B cell (primary cell): ENCODE data around the gene TMEM52. TPM values are rescaled to one million over a fixed set of nuclear protein-coding genes. Genes with fewer than 3 reads are reported as not detected.

Source experiments
- ATAC-seq: fragments of 200-7000 bp; cut with Tn5 transposase; one replicate; pipeline ENCODE4 v1.10.0; 2021; ENCODE audit warnings: low read depth, mild to moderate bottlenecking, moderate number of reproducible peaks, moderate library complexity
- CTCF ChIA-PET: fragments of 350-600 bp; sonication (Branson Sonifier 250); formaldehyde crosslinking; loops from one replicate; lab custom pipeline; 2021; ENCODE audit warnings: antibody characterized with exemption, inconsistent platforms; lab: Charles Lee
- POLR2A ChIA-PET: fragments of 350-600 bp; sonication (Branson Sonifier 250); formaldehyde crosslinking; loops from one replicate; lab custom pipeline; 2021; ENCODE audit warnings: antibody characterized with exemption; lab: Charles Lee
- DNase-seq: peaks from one replicate; pipeline ENCODE4 v3.0.0; 2013
- H2AFZ ChIP-seq: 2 replicates; pipeline ENCODE4 v1.6.1; 2012; ENCODE audit warnings: mild to moderate bottlenecking, low read depth, low read length; ENCODE audit not compliant: insufficient read depth, poor library complexity, severe bottlenecking
- H3K27ac ChIP-seq, 2 donors: 1 replicate in 1 of 2; 2 replicates in 1 of 2; pipeline ENCODE4 v1.5.1; 2012 to 2013; ENCODE audit warnings: low read length in 2 of 2, mild to moderate bottlenecking in 2 of 2, moderate library complexity in 1 of 2
- H3K27me3 ChIP-seq, 4 experiments: fragments of 200-600 bp in 1 of 4; sonication (generic) in 1 of 4; replicated peaks in 1 of 4; 1 replicate in 2 of 4; 2 replicates in 2 of 4; pipeline versions ENCODE4 v1.6.1 to v1.7.0; 2013 to 2016; ENCODE audit warnings: low read length in 3 of 4, mild to moderate bottlenecking in 2 of 4, mixed read lengths in 1 of 4, moderate library complexity in 1 of 4; ENCODE audit not compliant: insufficient read depth in 4 of 4, control insufficient read depth in 3 of 4; ENCODE audit errors: control extremely low read depth in 1 of 4
- H3K36me3 ChIP-seq, 2 experiments: replicated peaks in 1 of 2; 1 replicate in 1 of 2; 2 replicates in 1 of 2; pipeline versions ENCODE4 v1.6.1 to v1.7.1; 2013; ENCODE audit warnings: low read length in 1 of 2; ENCODE audit not compliant: insufficient read depth in 2 of 2, control insufficient read depth in 1 of 2; ENCODE audit errors: control extremely low read depth in 1 of 2, extremely low read depth in 1 of 2
- H3K4me1 ChIP-seq, 2 donors: fragments of 200-600 bp in 1 of 2; sonication (generic) in 1 of 2; 1 replicate in 1 of 2; 2 replicates in 1 of 2; pipeline versions ENCODE4 v1.5.1 to v1.6.1; 2013 to 2017; ENCODE audit warnings: low read length in 2 of 2; ENCODE audit not compliant: control insufficient read depth in 2 of 2, insufficient read depth in 2 of 2
- H3K4me2 ChIP-seq: replicated peaks from 2 replicates; pipeline ENCODE3; 2012; ENCODE audit warnings: mild to moderate bottlenecking, low read depth, low read length; ENCODE audit not compliant: poor library complexity, severe bottlenecking
- H3K4me3 ChIP-seq, 5 experiments: fragments of 200-600 bp in 1 of 5; sonication (generic) in 1 of 5; 1 replicate in 3 of 5; 2 replicates in 2 of 5; pipeline versions ENCODE4 v1.5.1 to v1.7.0; 2011 to 2016; ENCODE audit warnings: low read length in 4 of 5, mild to moderate bottlenecking in 4 of 5, low read depth in 2 of 5, control low read depth in 1 of 5, moderate library complexity in 1 of 5; ENCODE audit not compliant: insufficient read depth in 1 of 5; ENCODE audit errors: control extremely low read depth in 1 of 5, extremely low read depth in 1 of 5
- H3K79me2 ChIP-seq: fragments of 200-600 bp; sonication (generic); one replicate; pipeline ENCODE4 v1.6.0; 2016; ENCODE audit warnings: low read length; ENCODE audit not compliant: control insufficient read depth, insufficient read depth
- H3K9ac ChIP-seq: fragments of 200-600 bp; sonication (generic); 2 replicates; pipeline ENCODE4 v1.6.1; 2017; ENCODE audit warnings: mild to moderate bottlenecking, low read length, moderate library complexity
- H3K9me3 ChIP-seq, 3 donors: one replicate each; pipeline versions ENCODE4 v1.6.1 to v1.7.1; 2013; ENCODE audit warnings: low read length in 2 of 3; ENCODE audit not compliant: control insufficient read depth in 2 of 3, insufficient read depth in 1 of 3; ENCODE audit errors: control extremely low read depth in 1 of 3
- H4K20me1 ChIP-seq: 2 replicates; pipeline ENCODE4 v1.6.0; 2012; ENCODE audit warnings: mild to moderate bottlenecking, low read length; ENCODE audit not compliant: insufficient read depth, control insufficient read depth, poor library complexity, severe bottlenecking
- H3K27ac Mint-ChIP-seq: one replicate; pipeline ENCODE4 v1.8.0; 2021; ENCODE audit warnings: mixed read lengths
- H3K27me3 Mint-ChIP-seq: one replicate; pipeline ENCODE4 v1.8.0; 2021; ENCODE audit warnings: mixed read lengths
- H3K4me1 Mint-ChIP-seq: one replicate; pipeline ENCODE4 v1.8.0; 2021; ENCODE audit warnings: mixed read lengths
- H3K4me3 Mint-ChIP-seq: one replicate; pipeline ENCODE4 v1.8.0; 2021; ENCODE audit warnings: mixed read lengths
- H3K9me3 Mint-ChIP-seq: one replicate; pipeline ENCODE4 v1.8.0; 2022; ENCODE audit warnings: mixed read lengths; ENCODE audit not compliant: insufficient read depth
- CTCF ChIP-seq: fragments of 200-600 bp; IDR thresholded peaks from one replicate; pipeline ENCODE4 v1.8.0; 2022; ENCODE audit warnings: antibody characterized with exemption, mild to moderate bottlenecking
- EZH2 ChIP-seq: IDR thresholded peaks from 2 replicates; pipeline ENCODE4 v1.6.1; 2012; ENCODE audit warnings: borderline replicate concordance, low read depth, mild to moderate bottlenecking, moderate library complexity, low read length; ENCODE audit not compliant: insufficient read depth, poor library complexity, severe bottlenecking
- WGBS: methylation state at CpG from one replicate; pipeline ENCODE4 v1.1.5; 2013; ENCODE audit warnings: missing lambda C conversion rate; ENCODE audit not compliant: insufficient coverage; 5-methylcytosine and 5-hydroxymethylcytosine counted together
- intact Hi-C: fragments of 100-400 bp; cut with micrococcal nuclease; formaldehyde crosslinking; loops from one replicate; pipeline ENCODE4 v1.10.0; 2022
- polyA plus RNA-seq: library from polyadenylated mRNA; depleted of rRNA; stranded (reverse); fragments of >200 nt; gene quantifications from 2 replicates; pipeline ENCODE4 v1.2.3, GENCODE V29; 2012
- total RNA-seq, 2 donors: library from RNA; stranded (reverse); fragments of 120-200 nt in 1 of 2; gene quantifications; 1 replicate in 1 of 2; 2 replicates in 1 of 2; pipeline versions ENCODE4 v1.2.3 to v1.2.4, GENCODE V29; 2013 to 2022

Gene TMEM52
- total and polyA plus RNA-seq, 2 donors (not counting 1 experiment from before 2014, with no cell fraction given), result 0.69 to 1.00 TPM

DNA sequence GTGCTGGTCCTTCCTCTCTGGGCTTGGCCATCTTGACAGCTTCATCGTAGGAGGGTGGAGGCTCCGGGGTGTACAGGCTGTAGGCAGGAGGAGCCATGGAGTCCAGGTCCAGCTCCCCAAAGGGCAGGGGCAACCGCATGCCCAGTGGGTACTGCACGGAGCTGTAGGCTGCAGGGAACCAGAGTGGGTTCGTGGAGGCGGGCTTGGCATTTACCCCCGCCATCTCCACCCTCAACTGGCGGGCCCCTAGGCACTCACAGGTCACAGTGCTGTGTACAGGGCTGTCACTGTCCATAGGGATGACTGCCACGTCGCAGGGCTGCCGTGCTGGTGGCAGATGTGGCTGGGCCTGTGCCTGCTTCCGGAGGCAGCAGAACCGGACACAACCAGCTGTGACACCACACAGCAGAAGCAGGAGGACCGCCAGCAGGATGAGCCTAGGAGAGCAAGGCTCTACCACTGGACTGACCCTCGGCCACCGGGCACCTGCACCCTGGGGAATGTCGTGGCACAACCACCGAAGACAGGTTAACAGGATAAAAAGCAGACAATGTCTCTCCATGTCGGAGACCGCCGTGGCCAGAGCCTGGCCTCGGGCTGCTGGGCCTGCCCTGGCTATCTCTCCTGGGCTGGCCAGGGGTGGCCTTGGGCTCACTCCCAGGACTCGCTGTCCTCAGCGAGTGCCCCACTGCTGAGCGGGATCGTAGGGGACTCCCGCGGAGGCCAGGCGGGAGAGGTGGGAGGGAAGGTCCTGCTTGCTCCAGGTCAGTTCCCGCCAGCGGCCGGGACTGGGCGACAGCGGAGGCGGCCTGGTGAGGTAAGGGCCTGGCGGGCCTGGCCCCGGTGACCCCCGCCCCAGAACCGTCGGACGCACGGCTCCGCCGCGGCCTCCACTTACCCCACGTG, 831 bp downstream of the TMEM52 start:
- ATAC-seq (no peak), DNase-seq (no peak)
- Histone ChIP-seq H3K27ac (no peak overlapping the region), H3K36me3 (no peaks in the 10 kb centered on the region), H3K4me2 (peak overlapping the region; percentile 96), H4K20me1 (no peaks in the 10 kb centered on the region), H3K4me1 (peaks cover 12 to 22% of the 10 kb centered on the region in 2 donors), H3K9me3 (peaks cover 0 to 8% (median 0%) of the 10 kb centered on the region in 3 donors), H3K27me3 (peaks cover 0 to 18% (median 0%) of the 10 kb centered on the region in 4 experiments), H2AFZ (peak overlapping the region; percentile 73), H3K4me3 (peak overlapping the region in 4 of 5 experiments; percentile 37 to 67 (median 60)), H3K9ac (peak overlapping the region; percentile 66), H3K79me2 (no peaks in the 10 kb centered on the region)
- intact Hi-C loops, result loop anchor here (5.0 kb wide), 2 partner anchors 214 to 609 kb away; partner anchors contain the start of gene PANK4
- CTCF ChIA-PET, result interaction anchor here (1.4 to 1.7 kb wide), 2 partner anchors 8 to 9 kb away, joined by 6 read pairs; no protein-coding TSS in a partner anchor
- Mint-ChIP-seq H3K27ac (no peak overlapping the region), H3K4me3 (peak overlapping the region; percentile 56), H3K27me3 (peaks cover 4% of the 10 kb centered on the region), H3K4me1 (peaks cover 4% of the 10 kb centered on the region), H3K9me3 (no peaks in the 10 kb centered on the region)
- WGBS, result 52% methylated on average over 46 of the region's 46 CpGs
- POLR2A ChIA-PET, result no interaction called here
- TF ChIP-seq EZH2 (no peak), CTCF (no peak)
